ENCODE data around the gene PPIL3. TPM values are rescaled to one million over a fixed set of nuclear protein-coding genes. Genes with fewer than 3 reads are reported as not detected.

PPIL3 gene
- total and polyA plus RNA-seq, 2 donors (not counting 3 experiments of a cell fraction or from before 2014, with no cell fraction given) = 25.0 to 27.1 TPM

DNA sequence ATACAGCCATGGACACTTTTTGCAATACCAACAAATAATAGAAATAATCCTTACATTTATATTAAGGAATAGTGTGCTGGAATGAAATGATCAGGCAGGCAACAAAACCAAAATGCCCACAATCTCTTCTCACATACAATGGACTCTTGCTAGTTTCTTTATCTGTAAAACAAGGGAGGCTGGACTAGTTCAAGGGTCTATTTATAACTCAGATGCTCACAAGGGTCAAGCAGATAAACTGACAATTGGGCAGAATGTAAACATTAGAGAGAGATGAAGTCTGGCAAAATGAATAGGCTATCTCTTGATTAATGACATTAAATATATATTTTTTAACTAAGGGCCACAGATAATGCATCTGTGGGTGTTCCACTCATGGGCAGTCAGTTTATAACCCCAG is 11.4 kb downstream of the PPIL3 start:
- H3K4me2 ChIP-seq (ENCODE audit: insufficient read depth, low read length) = no peak overlapping the region
- no peak overlapping the region for H2AFZ ChIP-seq (ENCODE audit: low read depth, low read length)
- ChIA-PET POLR2A (no interaction called here), CTCF (no interaction called here)
- no peaks in the 10 kb centered on the region for H3K27me3 ChIP-seq (ENCODE audit: control insufficient read depth in 2 of 2, insufficient read depth in 2 of 2, low read length in 2 of 2)
- intact Hi-C loops (cut with micrococcal nuclease) (no loop called here), dilution Hi-C loops (cut with MboI; ENCODE audit: extremely low pct_ligation_motif_present, low sequenced_read_pairs) (no loop called here)
- H3K79me2 ChIP-seq (ENCODE audit: control insufficient read depth, insufficient read depth, low read length) = no peaks in the 10 kb centered on the region
- BruUV-seq (replicated peaks) = no TSS peak
- H3K36me3 ChIP-seq (ENCODE audit: control insufficient read depth in 2 of 2, extremely low read depth in 1 of 2, insufficient read depth in 2 of 2, low read length in 2 of 2) = peaks cover 2 to 4% of the 10 kb centered on the region in 2 experiments
- no peak overlapping the region for H3K4me3 ChIP-seq (replicated peaks in 1 of 3; ENCODE audit: insufficient read depth in 1 of 3, low read depth in 1 of 3, low read length in 3 of 3)
- FAIRE-seq (no peak), DNase-seq (ENCODE audit: low read depth, low spot score) (no peak)
- no peak for TF ChIP-seq FOS (IDR thresholded peaks at IDR 0.05; ENCODE audit: borderline replicate concordance, insufficient read depth, low read length)
- TF ChIP-seq GATA2 (IDR thresholded peaks at IDR 0.05; ENCODE audit: insufficient read depth, insufficient read length, low read depth, low read length) = no peak
- no peak for TF ChIP-seq EZH2 (IDR thresholded peaks at IDR 0.05; ENCODE audit: borderline replicate concordance, low read depth, low read length, severe bottlenecking)
- TF ChIP-seq POLR2AphosphoS5 (IDR thresholded peaks at IDR 0.05; ENCODE audit: insufficient read depth, low read depth, low read length) = no peak
- TF ChIP-seq, protein P1, sequence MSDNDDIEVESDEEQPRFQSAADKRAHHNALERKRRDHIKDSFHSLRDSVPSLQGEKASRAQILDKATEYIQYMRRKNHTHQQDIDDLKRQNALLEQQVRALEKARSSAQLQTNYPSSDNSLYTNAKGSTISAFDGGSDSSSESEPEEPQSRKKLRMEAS (IDR thresholded peaks at IDR 0.05; ENCODE audit: insufficient read depth, insufficient read length) = no peak
- no peak for TF ChIP-seq POLR2A (IDR thresholded peaks at IDR 0.05; ENCODE audit: low read depth, low read length)
- no peak for TF ChIP-seq CTCF (IDR thresholded peaks at IDR 0.05; ENCODE audit: extremely low read depth in 1 of 2, insufficient read depth in 1 of 2, low read depth in 1 of 2, low read length in 2 of 2)
- TF ChIP-seq MYC (IDR thresholded peaks at IDR 0.05; ENCODE audit: low read depth, low read length) = no peak
- no peak for TF ChIP-seq JUN (IDR thresholded peaks at IDR 0.05; ENCODE audit: borderline replicate concordance, insufficient read depth, insufficient read length, low read depth)
- H4K20me1 ChIP-seq (replicated peaks; ENCODE audit: control insufficient read depth, extremely low read depth, insufficient read depth, low read length) = no peaks in the 10 kb centered on the region
- no peak overlapping the region for H3K27ac ChIP-seq (ENCODE audit: insufficient read depth, low read depth, low read length)
- no peaks in the 10 kb centered on the region for H3K9me3 ChIP-seq (replicated peaks; ENCODE audit: control insufficient read depth, insufficient read depth, low read length)
- H3K9me1 ChIP-seq (replicated peaks; ENCODE audit: control insufficient read depth, extremely low read depth, insufficient read depth, low read length) = no peaks in the 10 kb centered on the region
- H3K9ac ChIP-seq (replicated peaks; ENCODE audit: extremely low read depth, insufficient read depth, low read length) = no peak overlapping the region
- no peaks in the 10 kb centered on the region for H3K4me1 ChIP-seq (ENCODE audit: control insufficient read depth, extremely low read depth, insufficient read depth, low read length)
